Measurements from ENCODE around the gene CLCN7.

CLCN7 gene

GRCh38 chr16:1512774-1513173, 37.9 kb upstream of the CLCN7 start:
- H3K36me3 ChIP-seq (replicated peaks; ENCODE audit: low read depth, low read length), result peaks cover 16% of the 10 kb centered on the region
- no peak overlapping the region for H2AFZ ChIP-seq (ENCODE audit: low read depth, low read length)

GRCh38 chr16:1511662-1512569, 37.1 kb upstream of the CLCN7 start:
- H3K4me3 ChIP-seq (ENCODE audit: low read length), result no peak overlapping the region
- TF ChIP-seq CTCF (IDR thresholded peaks at IDR 0.05; ENCODE audit: low read depth, low read length) (no peak), EZH2phosphoT487 (IDR thresholded peaks at IDR 0.05; ENCODE audit: low read depth) (no peak)
- no peaks in the 10 kb centered on the region for H3K27me3 ChIP-seq (ENCODE audit: low read depth, low read length)
- no peaks in the 10 kb centered on the region for H3K79me2 ChIP-seq (ENCODE audit: low read length)
- peaks cover 16% of the 10 kb centered on the region for H3K36me3 ChIP-seq (replicated peaks; ENCODE audit: low read depth, low read length)
- no peak overlapping the region for H2AFZ ChIP-seq (ENCODE audit: low read depth, low read length)
- no peak overlapping the region for H3K9ac ChIP-seq (ENCODE audit: low read length)
- no peaks in the 10 kb centered on the region for H3K9me3 ChIP-seq (ENCODE audit: insufficient read depth, low read length)
- no peak overlapping the region for H3K4me2 ChIP-seq (ENCODE audit: low read length)
- no peaks in the 10 kb centered on the region for H3K4me1 ChIP-seq (ENCODE audit: low read length)
- H4K20me1 ChIP-seq (ENCODE audit: insufficient read depth, low read length), result no peaks in the 10 kb centered on the region
- no peak overlapping the region for H3K27ac ChIP-seq (ENCODE audit: low read length)

More at GRCh38 chr16:1512774-1513173, 37.9 kb upstream of the CLCN7 start:
- H3K9me3 ChIP-seq (ENCODE audit: insufficient read depth, low read length), result no peaks in the 10 kb centered on the region
- H3K27ac ChIP-seq (ENCODE audit: low read length), result no peak overlapping the region
- no peaks in the 10 kb centered on the region for H3K79me2 ChIP-seq (ENCODE audit: low read length)
- no peak for TF ChIP-seq CTCF (IDR thresholded peaks at IDR 0.05; ENCODE audit: low read depth, low read length)
- TF ChIP-seq EZH2phosphoT487 (IDR thresholded peaks at IDR 0.05; ENCODE audit: low read depth), result no peak
- no peak overlapping the region for H3K9ac ChIP-seq (ENCODE audit: low read length)
- no peak overlapping the region for H3K4me2 ChIP-seq (ENCODE audit: low read length)
- H3K4me3 ChIP-seq (ENCODE audit: low read length), result no peak overlapping the region
- H3K4me1 ChIP-seq (ENCODE audit: low read length), result no peaks in the 10 kb centered on the region
- H4K20me1 ChIP-seq (ENCODE audit: insufficient read depth, low read length), result no peaks in the 10 kb centered on the region
- H3K27me3 ChIP-seq (ENCODE audit: low read depth, low read length), result no peaks in the 10 kb centered on the region

GRCh38 chr16:1510941-1511351, 36.1 kb upstream of the CLCN7 start:
- TF ChIP-seq CTCF (IDR thresholded peaks at IDR 0.05; ENCODE audit: low read depth, low read length) (no peak), EZH2phosphoT487 (IDR thresholded peaks at IDR 0.05; ENCODE audit: low read depth) (no peak)
- Histone ChIP-seq H4K20me1 (ENCODE audit: insufficient read depth, low read length) (no peaks in the 10 kb centered on the region), H2AFZ (ENCODE audit: low read depth, low read length) (no peak overlapping the region), H3K4me2 (ENCODE audit: low read length) (no peak overlapping the region), H3K79me2 (ENCODE audit: low read length) (no peaks in the 10 kb centered on the region), H3K9me3 (ENCODE audit: insufficient read depth, low read length) (no peaks in the 10 kb centered on the region), H3K27ac (ENCODE audit: low read length) (no peak overlapping the region), H3K4me3 (ENCODE audit: low read length) (no peak overlapping the region), H3K27me3 (ENCODE audit: low read depth, low read length) (no peaks in the 10 kb centered on the region), H3K36me3 (replicated peaks; ENCODE audit: low read depth, low read length) (peaks cover 16% of the 10 kb centered on the region), H3K9ac (ENCODE audit: low read length) (no peak overlapping the region), H3K4me1 (ENCODE audit: low read length) (no peaks in the 10 kb centered on the region)

- Histone ChIP-seq H2AFZ (ENCODE audit: low read depth, low read length) (no peak overlapping the region), H3K4me3 (ENCODE audit: low read length) (no peak overlapping the region), H3K27me3 (ENCODE audit: low read depth, low read length) (no peaks in the 10 kb centered on the region), H3K9me3 (ENCODE audit: insufficient read depth, low read length) (no peaks in the 10 kb centered on the region), H3K4me2 (ENCODE audit: low read length) (no peak overlapping the region), H3K27ac (ENCODE audit: low read length) (no peak overlapping the region), H3K79me2 (ENCODE audit: low read length) (no peaks in the 10 kb centered on the region), H3K9ac (ENCODE audit: low read length) (no peak overlapping the region), H4K20me1 (ENCODE audit: insufficient read depth, low read length) (no peaks in the 10 kb centered on the region), H3K36me3 (replicated peaks; ENCODE audit: low read depth, low read length) (peaks cover 16% of the 10 kb centered on the region), H3K4me1 (ENCODE audit: low read length) (no peaks in the 10 kb centered on the region)
- TF ChIP-seq CTCF (IDR thresholded peaks at IDR 0.05; ENCODE audit: low read depth, low read length) (no peak), EZH2phosphoT487 (IDR thresholded peaks at IDR 0.05; ENCODE audit: low read depth) (no peak)
Measured at GRCh38 chr16:1510272-1510671, 35.4 kb upstream of the CLCN7 start.

Data from OCI-LY3 (cell line).